GM18511 (cell line): ENCODE data around the gene IMPA2.
"Not testable (repeated sequence)": the region's sequence is repeated elsewhere in the genome, so short reads cannot be mapped to it uniquely, and the experiment has no call there.

ENCODE experiments used
- ATAC-seq: cut with Tn5 transposase; IDR thresholded peaks from one replicate; pipeline ENCODE4 v1.9.1; 2021; ENCODE audit warnings: mild to moderate bottlenecking, moderate library complexity; ENCODE audit not compliant: unreplicated experiment

IMPA2 gene

GRCh38 chr18:12027046-12027445 is 45.7 kb downstream of the IMPA2 start:
- no peak for ATAC-seq

- no peak for ATAC-seq
Measured at GRCh38 chr18:12027480-12027879, 46.2 kb downstream of the IMPA2 start.

GRCh38 chr18:12028040-12028628 is 46.8 kb downstream of the IMPA2 start:
- ATAC-seq, result no peak

GRCh38 chr18:12028674-12029073 is 47.4 kb downstream of the IMPA2 start:
- ATAC-seq, result no peak

- ATAC-seq, result no peak
Measured at GRCh38 chr18:12029786-12030584, 48.7 kb downstream of the IMPA2 start.

- ATAC-seq, result no peak
Measured at GRCh38 chr18:12030670-12031069, 49.4 kb downstream of the IMPA2 start.

- ATAC-seq, result no peak
Measured at GRCh38 chr18:12031181-12031580, 49.9 kb downstream of the IMPA2 start.

GRCh38 chr18:12031846-12032245 is 50.5 kb downstream of the IMPA2 start:
- ATAC-seq, result no peak

- no peak for ATAC-seq
Measured at GRCh38 chr18:12032786-12033642, 51.7 kb downstream of the IMPA2 start.

GRCh38 chr18:12033643-12034025 is 52.3 kb downstream of the IMPA2 start:
- no peak for ATAC-seq

- ATAC-seq, result no peak
Measured at GRCh38 chr18:12034241-12035100, 53.2 kb downstream of the IMPA2 start.

- no peak for ATAC-seq
Measured at GRCh38 chr18:12035481-12035880, 54.2 kb downstream of the IMPA2 start.

GRCh38 chr18:12036201-12036751 is 55.0 kb downstream of the IMPA2 start:
- no peak for ATAC-seq

- ATAC-seq, result peak; percentile 7
Measured at GRCh38 chr18:12038082-12038638, 56.9 kb downstream of the IMPA2 start.

GRCh38 chr18:12038639-12039539 is 57.6 kb downstream of the IMPA2 start:
- peak; percentile 93 for ATAC-seq

- ATAC-seq, result not testable (repeated sequence)
Measured at GRCh38 chr18:12039540-12039930, 58.2 kb downstream of the IMPA2 start.

- ATAC-seq, result no peak
Measured at GRCh38 chr18:12041561-12041960, 60.3 kb downstream of the IMPA2 start.

GRCh38 chr18:12043811-12044210 is 62.5 kb downstream of the IMPA2 start:
- ATAC-seq, result no peak

- no peak for ATAC-seq
Measured at GRCh38 chr18:12044591-12044990, 63.3 kb downstream of the IMPA2 start.
